Measurements from ENCODE around the gene SRPK2.

Gene SRPK2

DNA sequence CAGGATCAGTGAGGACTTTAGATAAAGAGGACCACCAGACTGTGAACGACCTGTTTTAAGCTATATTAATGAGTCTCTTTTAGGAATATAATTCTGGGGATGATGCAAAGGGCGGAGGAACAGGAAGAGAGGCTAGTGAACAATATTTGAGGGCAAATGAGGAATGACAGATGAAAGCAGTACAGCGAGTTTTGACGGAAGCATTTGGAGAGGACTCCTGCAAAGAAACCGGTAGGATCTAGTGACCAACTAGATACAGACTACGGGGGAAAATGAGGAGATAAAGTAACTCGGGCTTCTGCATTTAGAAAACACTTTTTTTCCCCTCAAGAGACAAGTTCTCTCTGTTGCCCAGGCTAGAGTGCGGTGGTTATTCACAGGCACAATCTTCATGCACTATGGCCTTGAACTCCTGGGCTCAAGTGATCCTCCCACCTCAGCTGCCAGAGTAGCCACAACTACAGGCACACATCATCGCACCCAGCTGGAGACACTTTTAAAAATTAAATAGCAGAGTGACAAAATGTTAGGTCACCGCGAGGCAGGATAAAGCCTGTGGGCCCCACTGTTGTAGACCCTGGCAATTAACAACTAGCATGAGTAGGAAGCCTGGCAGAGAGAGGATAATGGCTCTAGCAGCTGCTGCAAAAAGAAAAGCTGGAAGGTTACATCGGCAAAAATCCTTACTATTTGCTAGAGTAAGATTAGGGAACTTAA, 143.2 kb downstream of the SRPK2 start:
- Histone ChIP-seq H3K27ac (ENCODE audit: extremely low read depth, low read depth, low read length) (no peak overlapping the region), H3K9me3 (ENCODE audit: control insufficient read depth, insufficient read depth, low read depth, low read length) (no peaks in the 10 kb centered on the region), H3K4me1 (ENCODE audit: control insufficient read depth, insufficient read depth, low read length) (peaks cover 14% of the 10 kb centered on the region), H3K36me3 (ENCODE audit: control insufficient read depth in 2 of 2, insufficient read depth in 1 of 2, low read length in 2 of 2) (no peaks in the 10 kb centered on the region), H3K4me3 (ENCODE audit: low read depth, low read length) (no peak overlapping the region)
- CTCF ChIA-PET, result no interaction called here
- TF ChIP-seq, protein P1, sequence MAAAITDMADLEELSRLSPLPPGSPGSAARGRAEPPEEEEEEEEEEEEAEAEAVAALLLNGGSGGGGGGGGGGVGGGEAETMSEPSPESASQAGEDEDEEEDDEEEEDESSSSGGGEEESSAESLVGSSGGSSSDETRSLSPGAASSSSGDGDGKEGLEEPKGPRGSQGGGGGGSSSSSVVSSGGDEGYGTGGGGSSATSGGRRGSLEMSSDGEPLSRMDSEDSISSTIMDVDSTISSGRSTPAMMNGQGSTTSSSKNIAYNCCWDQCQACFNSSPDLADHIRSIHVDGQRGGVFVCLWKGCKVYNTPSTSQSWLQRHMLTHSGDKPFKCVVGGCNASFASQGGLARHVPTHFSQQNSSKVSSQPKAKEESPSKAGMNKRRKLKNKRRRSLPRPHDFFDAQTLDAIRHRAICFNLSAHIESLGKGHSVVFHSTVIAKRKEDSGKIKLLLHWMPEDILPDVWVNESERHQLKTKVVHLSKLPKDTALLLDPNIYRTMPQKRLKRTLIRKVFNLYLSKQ (tag by site-specific recombination; IDR thresholded peaks at IDR 0.05; ENCODE audit: borderline replicate concordance), result no peak
- TF ChIP-seq ZNF571 (tag by site-specific recombination; IDR thresholded peaks at IDR 0.05), result no peak
- peak; percentile 57 for TF ChIP-seq ZIC2 (tag by site-specific recombination; IDR thresholded peaks at IDR 0.05)
- TF ChIP-seq OSR2 (tag by site-specific recombination; IDR thresholded peaks at IDR 0.05), result peak; percentile 78
- TF ChIP-seq, protein P2, sequence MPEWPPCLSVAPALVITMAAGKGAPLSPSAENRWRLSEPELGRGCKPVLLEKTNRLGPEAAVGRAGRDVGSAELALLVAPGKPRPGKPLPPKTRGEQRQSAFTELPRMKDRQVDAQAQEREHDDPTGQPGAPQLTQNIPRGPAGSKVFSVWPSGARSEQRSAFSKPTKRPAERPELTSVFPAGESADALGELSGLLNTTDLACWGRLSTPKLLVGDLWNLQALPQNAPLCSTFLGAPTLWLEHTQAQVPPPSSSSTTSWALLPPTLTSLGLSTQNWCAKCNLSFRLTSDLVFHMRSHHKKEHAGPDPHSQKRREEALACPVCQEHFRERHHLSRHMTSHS (tag by site-specific recombination; IDR thresholded peaks at IDR 0.05), result no peak
- TF ChIP-seq IKZF3 (tag by site-specific recombination; IDR thresholded peaks at IDR 0.05), result 0 out of 2 replicates have a peak, but pooled peaks have one; percentile 7
- peak; percentile 83; the same call in 1 of the 2 replicates for TF ChIP-seq ZNF660 (tag by site-specific recombination; IDR thresholded peaks at IDR 0.05)
- peak; percentile 50 for TF ChIP-seq ZNF585B (tag by site-specific recombination; IDR thresholded peaks at IDR 0.05)
- peak; percentile 100 for TF ChIP-seq ZNF692 (tag by site-specific recombination; IDR thresholded peaks at IDR 0.05)
- TF ChIP-seq ZNF629 (tag by site-specific recombination; IDR thresholded peaks at IDR 0.05), result peak; percentile 19; the same call in 1 of the 2 replicates
- 0 out of 2 replicates have a peak, but pooled peaks have one; percentile 30 for TF ChIP-seq SP7 (tag by site-specific recombination; IDR thresholded peaks at IDR 0.05)
- TF ChIP-seq ZNF155 (tag by site-specific recombination; IDR thresholded peaks at IDR 0.05), result no peak
- 0 out of 2 replicates have a peak, but pooled peaks have one; percentile 17 for TF ChIP-seq ZBTB21 (tag by site-specific recombination; IDR thresholded peaks at IDR 0.05)
- TF ChIP-seq ZNF600 (tag by site-specific recombination; IDR thresholded peaks at IDR 0.05), result 0 out of 2 replicates have a peak, but pooled peaks have one; percentile 27
- TF ChIP-seq ZNF121 (tag by site-specific recombination; IDR thresholded peaks at IDR 0.05), result no peak
- TF ChIP-seq ZNF843 (tag by site-specific recombination; IDR thresholded peaks at IDR 0.05), result no peak
- TF ChIP-seq ZFP69B (tag by site-specific recombination; IDR thresholded peaks at IDR 0.05), result peak; percentile 99
- POLR2A ChIA-PET, result no interaction called here

GRCh38 chr7:105244594-105244993, 144.1 kb downstream of the SRPK2 start:
- Histone ChIP-seq H3K4me1 (ENCODE audit: control insufficient read depth, insufficient read depth, low read length) (peaks cover 14% of the 10 kb centered on the region), H3K9me3 (ENCODE audit: control insufficient read depth, insufficient read depth, low read depth, low read length) (no peaks in the 10 kb centered on the region), H3K4me3 (ENCODE audit: low read depth, low read length) (no peak overlapping the region), H3K36me3 (ENCODE audit: control insufficient read depth in 2 of 2, insufficient read depth in 1 of 2, low read length in 2 of 2) (no peaks in the 10 kb centered on the region), H3K27ac (ENCODE audit: extremely low read depth, low read depth, low read length) (no peak overlapping the region)
- ChIA-PET CTCF (interaction anchor here (0.6 kb wide), 1 partner anchor 218 kb away, joined by 4 read pairs; no protein-coding TSS in a partner anchor), POLR2A (no interaction called here)
- TF ChIP-seq MZF1 (tag by site-specific recombination; IDR thresholded peaks at IDR 0.05; ENCODE audit: borderline replicate concordance) (no peak), ZNF571 (tag by site-specific recombination; IDR thresholded peaks at IDR 0.05) (no peak), ZNF174 (tag by site-specific recombination; IDR thresholded peaks at IDR 0.05) (no peak), TCF7L2 (IDR thresholded peaks at IDR 0.05; ENCODE audit: borderline replicate concordance, low read depth, low read length) (no peak), ZNF114 (tag by site-specific recombination; IDR thresholded peaks at IDR 0.05) (no peak), ZNF10 (tag by site-specific recombination; IDR thresholded peaks at IDR 0.05) (no peak), ZNF202 (tag by site-specific recombination; IDR thresholded peaks at IDR 0.05; ENCODE audit: borderline replicate concordance) (no peak), ZNF639 (tag by site-specific recombination; IDR thresholded peaks at IDR 0.05) (no peak), ZFP69B (tag by site-specific recombination; IDR thresholded peaks at IDR 0.05) (no peak), ZNF140 (tag by site-specific recombination; IDR thresholded peaks at IDR 0.05) (no peak), ZBTB26 (tag by site-specific recombination; optimal IDR thresholded peaks at IDR 0.05) (no peak), MEIS1 (CRISPR knock-in tag; IDR thresholded peaks at IDR 0.05; ENCODE audit: borderline replicate concordance) (no peak)
- TF ChIP-seq, protein P3, sequence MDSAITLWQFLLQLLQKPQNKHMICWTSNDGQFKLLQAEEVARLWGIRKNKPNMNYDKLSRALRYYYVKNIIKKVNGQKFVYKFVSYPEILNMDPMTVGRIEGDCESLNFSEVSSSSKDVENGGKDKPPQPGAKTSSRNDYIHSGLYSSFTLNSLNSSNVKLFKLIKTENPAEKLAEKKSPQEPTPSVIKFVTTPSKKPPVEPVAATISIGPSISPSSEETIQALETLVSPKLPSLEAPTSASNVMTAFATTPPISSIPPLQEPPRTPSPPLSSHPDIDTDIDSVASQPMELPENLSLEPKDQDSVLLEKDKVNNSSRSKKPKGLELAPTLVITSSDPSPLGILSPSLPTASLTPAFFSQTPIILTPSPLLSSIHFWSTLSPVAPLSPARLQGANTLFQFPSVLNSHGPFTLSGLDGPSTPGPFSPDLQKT (IDR thresholded peaks at IDR 0.05; ENCODE audit: borderline replicate concordance, low read depth, low read length), result no peak

Measured in HEK293 (cell line).